Caco-2 (cell line): Measurements from ENCODE around the gene ARHGEF4. TPM values are rescaled to one million over a fixed set of nuclear protein-coding genes. Genes with fewer than 3 reads are reported as not detected.

Source experiments
- BruUV-seq: library from RNA; stranded (reverse); fragments of 400-500 nt; replicated peaks from 2 replicates; lab custom pipeline; 2021; lab: Mats Ljungman, UMichigan
- CTCF ChIA-PET: fragments of 300-600 bp; sonication (Branson Sonifier 250); formaldehyde crosslinking; loops from one replicate; lab custom pipeline; 2022; ENCODE audit warnings: antibody characterized with exemption; lab: Charles Lee
- POLR2A ChIA-PET: fragments of 300-600 bp; sonication (Branson Sonifier 250); formaldehyde crosslinking; loops from one replicate; lab custom pipeline; 2022; ENCODE audit warnings: antibody characterized with exemption; lab: Charles Lee
- DNase-seq, 2 experiments: peaks; one replicate each; pipeline versions ENCODE4 v3.0.0 to v3.0.0-alpha.2; 2020 to 2022
- H3K27me3 ChIP-seq: replicated peaks from 2 replicates; pipeline ENCODE4 v1.6.0; 2011; ENCODE audit warnings: low read length; ENCODE audit not compliant: control insufficient read depth, insufficient read depth
- H3K36me3 ChIP-seq: 2 replicates; pipeline ENCODE4 v1.5.1; 2011; ENCODE audit warnings: low read length; ENCODE audit not compliant: control insufficient read depth, insufficient read depth
- H3K4me1 ChIP-seq: fragments of 250-450 bp; sonication (Bioruptor Pico); 2 replicates; pipeline ENCODE4 v1.5.1; 2020; ENCODE audit warnings: mild to moderate bottlenecking
- H3K4me3 ChIP-seq: 2 replicates; pipeline ENCODE4 v1.5.1; 2011; ENCODE audit warnings: low read depth, mild to moderate bottlenecking, control low read depth, low read length
- H3K9me3 ChIP-seq: fragments of 250-450 bp; sonication (Bioruptor Pico); 2 replicates; pipeline ENCODE4 v1.5.1; 2020; ENCODE audit warnings: mild to moderate bottlenecking, moderate library complexity
- H3K27ac Mint-ChIP-seq: one replicate; pipeline ENCODE4 v1.8.0; 2022; ENCODE audit warnings: mixed read lengths; ENCODE audit not compliant: unreplicated experiment
- H3K27me3 Mint-ChIP-seq: one replicate; pipeline ENCODE4 v1.8.0; 2022; ENCODE audit warnings: mixed read lengths; ENCODE audit not compliant: insufficient read depth, unreplicated experiment
- H3K36me3 Mint-ChIP-seq: one replicate; pipeline ENCODE4 v1.8.0; 2022; ENCODE audit warnings: mild to moderate bottlenecking, mixed read lengths; ENCODE audit not compliant: insufficient read depth, unreplicated experiment
- H3K4me1 Mint-ChIP-seq: one replicate; pipeline ENCODE4 v1.8.0; 2022; ENCODE audit warnings: low read depth, mixed read lengths; ENCODE audit not compliant: unreplicated experiment
- H3K4me3 Mint-ChIP-seq: one replicate; pipeline ENCODE4 v1.8.0; 2022; ENCODE audit warnings: mild to moderate bottlenecking, moderate library complexity, mixed read lengths; ENCODE audit not compliant: unreplicated experiment
- H3K9me3 Mint-ChIP-seq: one replicate; pipeline ENCODE4 v1.8.0; 2022; ENCODE audit warnings: mixed read lengths; ENCODE audit not compliant: unreplicated experiment
- CTCF ChIP-seq, 2 experiments: fragments of 200-600 bp in 1 of 2; IDR thresholded peaks; 1 replicate in 1 of 2; 2 replicates in 1 of 2; pipeline versions ENCODE4 v1.5.1 to v1.8.0; 2011 to 2022; ENCODE audit warnings: antibody characterized with exemption in 1 of 2, control low read depth in 1 of 2, inconsistent platforms in 1 of 2, low read depth in 1 of 2, low read length in 1 of 2, mild to moderate bottlenecking in 1 of 2, moderate library complexity in 1 of 2; ENCODE audit not compliant: insufficient read depth in 1 of 2, severe bottlenecking in 1 of 2, unreplicated experiment in 1 of 2
- intact Hi-C: fragments of 100-400 bp; cut with micrococcal nuclease; formaldehyde crosslinking; loops from one replicate; pipeline ENCODE4 v1.10.0; 2022; ENCODE audit not compliant: unreplicated experiment
- total RNA-seq: library from RNA; stranded (reverse); gene quantifications from 2 replicates; pipeline ENCODE4 v1.2.3, GENCODE V29; 2022

Gene ARHGEF4
- total RNA-seq, 1 experiment from 2014 or later, result 1.8 TPM

DNA sequence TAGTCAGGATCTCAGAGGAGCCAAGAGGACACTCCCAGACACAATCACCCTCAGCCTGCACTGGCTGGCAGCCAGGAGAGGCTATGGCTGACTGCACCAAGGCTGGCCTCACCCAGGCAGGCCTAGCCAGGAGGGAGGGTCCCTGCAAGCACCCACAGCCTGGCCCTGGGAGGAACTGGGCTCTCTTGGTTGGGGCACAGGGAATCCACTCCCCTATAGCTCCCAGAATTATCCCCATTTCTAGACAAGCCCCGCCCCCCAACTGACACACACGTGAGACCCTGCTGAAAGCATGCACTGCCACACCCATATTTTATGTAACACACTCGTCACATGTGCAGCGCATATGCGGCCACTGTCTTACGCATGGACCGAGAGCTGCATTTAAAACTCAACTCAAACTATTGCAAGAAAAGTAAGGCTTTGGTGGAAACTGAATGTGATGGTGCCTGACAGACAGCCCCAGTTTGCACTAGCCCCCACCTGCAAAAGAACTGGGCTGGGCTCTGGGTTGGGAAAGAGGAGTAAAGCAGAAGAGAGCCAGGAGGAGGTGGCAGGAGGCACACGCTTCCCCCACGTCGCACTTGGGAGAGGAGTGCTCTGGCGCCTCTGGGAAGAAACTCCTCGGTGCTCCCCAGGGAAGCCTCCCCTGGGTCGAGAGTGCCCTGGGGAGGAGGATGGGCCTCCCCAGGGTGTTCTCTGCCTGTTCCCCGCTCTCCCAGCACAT lies 28.9 kb upstream of the ARHGEF4 start:
- Mint-ChIP-seq H3K36me3 (no peaks in the 10 kb centered on the region), H3K4me1 (no peaks in the 10 kb centered on the region), H3K27ac (no peak overlapping the region), H3K9me3 (no peaks in the 10 kb centered on the region), H3K4me3 (no peak overlapping the region), H3K27me3 (peaks cover 6% of the 10 kb centered on the region)
- Histone ChIP-seq H3K36me3 (no peaks in the 10 kb centered on the region), H3K4me3 (no peak overlapping the region), H3K27me3 (no peaks in the 10 kb centered on the region), H3K9me3 (peaks cover 3% of the 10 kb centered on the region; the same call in 1 of the 2 replicates), H3K4me1 (no peaks in the 10 kb centered on the region)
- intact Hi-C loops, result no loop called here
- CTCF ChIA-PET, result no interaction called here
- TF ChIP-seq CTCF (IDR thresholded peaks at IDR 0.05; ENCODE audit: insufficient read depth in 1 of 2, low read depth in 1 of 2, low read length in 1 of 2, severe bottlenecking in 1 of 2, unreplicated experiment in 1 of 2), result no peak
- BruUV-seq, result no TSS peak
- POLR2A ChIA-PET, result no interaction called here
- DNase-seq, result no peak

- Mint-ChIP-seq H3K4me3 (no peak overlapping the region), H3K27ac (no peak overlapping the region), H3K4me1 (no peaks in the 10 kb centered on the region), H3K36me3 (no peaks in the 10 kb centered on the region), H3K9me3 (no peaks in the 10 kb centered on the region), H3K27me3 (peaks cover 6% of the 10 kb centered on the region)
- Histone ChIP-seq H3K36me3 (no peaks in the 10 kb centered on the region), H3K9me3 (peaks cover 3% of the 10 kb centered on the region; the same call in 1 of the 2 replicates), H3K4me1 (no peaks in the 10 kb centered on the region), H3K4me3 (no peak overlapping the region), H3K27me3 (no peaks in the 10 kb centered on the region)
- TF ChIP-seq CTCF (IDR thresholded peaks at IDR 0.05; ENCODE audit: insufficient read depth in 1 of 2, low read depth in 1 of 2, low read length in 1 of 2, severe bottlenecking in 1 of 2, unreplicated experiment in 1 of 2), result no peak
- ChIA-PET CTCF (no interaction called here), POLR2A (no interaction called here)
- DNase-seq, result peak in 1 of 2 experiments; percentile 30
- no TSS peak for BruUV-seq
- intact Hi-C loops, result no loop called here
Observed at GRCh38 chr2:130808482-130809268, 28.0 kb upstream of the ARHGEF4 start.

GRCh38 chr2:130810490-130810889 lies 26.2 kb upstream of the ARHGEF4 start:
- no peaks in the 10 kb centered on the region for H3K4me1 ChIP-seq
- Mint-ChIP-seq H3K9me3 (no peaks in the 10 kb centered on the region), H3K36me3 (no peaks in the 10 kb centered on the region), H3K27ac (no peak overlapping the region), H3K4me3 (no peak overlapping the region), H3K27me3 (peaks cover 4% of the 10 kb centered on the region), H3K4me1 (no peaks in the 10 kb centered on the region)
- ChIA-PET CTCF (no interaction called here), POLR2A (no interaction called here)
- no peak for TF ChIP-seq CTCF (IDR thresholded peaks at IDR 0.05; ENCODE audit: insufficient read depth in 1 of 2, low read depth in 1 of 2, low read length in 1 of 2, severe bottlenecking in 1 of 2, unreplicated experiment in 1 of 2)
- H3K36me3 ChIP-seq, result no peaks in the 10 kb centered on the region
- DNase-seq, result no peak
- no TSS peak for BruUV-seq
- H3K27me3 ChIP-seq, result no peaks in the 10 kb centered on the region
- no peak overlapping the region for H3K4me3 ChIP-seq
- H3K9me3 ChIP-seq, result peaks cover 3% of the 10 kb centered on the region; the same call in 1 of the 2 replicates
- intact Hi-C loops, result no loop called here
